B cell (primary cell): ENCODE results near the gene ERCC2. TPM values are rescaled to one million over a fixed set of nuclear protein-coding genes. Genes with fewer than 3 reads are reported as not detected.

ENCODE experiments used
- ATAC-seq: fragments of 200-7000 bp; cut with Tn5 transposase; one replicate; pipeline ENCODE4 v1.10.0; 2021; ENCODE audit warnings: low read depth, mild to moderate bottlenecking, moderate number of reproducible peaks, moderate library complexity
- CTCF ChIA-PET: fragments of 350-600 bp; sonication (Branson Sonifier 250); formaldehyde crosslinking; loops from one replicate; lab custom pipeline; 2021; ENCODE audit warnings: antibody characterized with exemption, inconsistent platforms; lab: Charles Lee
- POLR2A ChIA-PET: fragments of 350-600 bp; sonication (Branson Sonifier 250); formaldehyde crosslinking; loops from one replicate; lab custom pipeline; 2021; ENCODE audit warnings: antibody characterized with exemption; lab: Charles Lee
- DNase-seq: peaks from one replicate; pipeline ENCODE4 v3.0.0; 2013
- H2AFZ ChIP-seq: 2 replicates; pipeline ENCODE4 v1.6.1; 2012; ENCODE audit warnings: mild to moderate bottlenecking, low read depth, low read length; ENCODE audit not compliant: insufficient read depth, poor library complexity, severe bottlenecking
- H3K27ac ChIP-seq, 2 donors: 1 replicate in 1 of 2; 2 replicates in 1 of 2; pipeline ENCODE4 v1.5.1; 2012 to 2013; ENCODE audit warnings: low read length in 2 of 2, mild to moderate bottlenecking in 2 of 2, moderate library complexity in 1 of 2
- H3K27me3 ChIP-seq, 4 experiments: fragments of 200-600 bp in 1 of 4; sonication (generic) in 1 of 4; replicated peaks in 1 of 4; 1 replicate in 2 of 4; 2 replicates in 2 of 4; pipeline versions ENCODE4 v1.6.1 to v1.7.0; 2013 to 2016; ENCODE audit warnings: low read length in 3 of 4, mild to moderate bottlenecking in 2 of 4, mixed read lengths in 1 of 4, moderate library complexity in 1 of 4; ENCODE audit not compliant: insufficient read depth in 4 of 4, control insufficient read depth in 3 of 4; ENCODE audit errors: control extremely low read depth in 1 of 4
- H3K36me3 ChIP-seq, 2 experiments: replicated peaks in 1 of 2; 1 replicate in 1 of 2; 2 replicates in 1 of 2; pipeline versions ENCODE4 v1.6.1 to v1.7.1; 2013; ENCODE audit warnings: low read length in 1 of 2; ENCODE audit not compliant: insufficient read depth in 2 of 2, control insufficient read depth in 1 of 2; ENCODE audit errors: control extremely low read depth in 1 of 2, extremely low read depth in 1 of 2
- H3K4me1 ChIP-seq, 2 donors: fragments of 200-600 bp in 1 of 2; sonication (generic) in 1 of 2; 1 replicate in 1 of 2; 2 replicates in 1 of 2; pipeline versions ENCODE4 v1.5.1 to v1.6.1; 2013 to 2017; ENCODE audit warnings: low read length in 2 of 2; ENCODE audit not compliant: control insufficient read depth in 2 of 2, insufficient read depth in 2 of 2
- H3K4me2 ChIP-seq: replicated peaks from 2 replicates; pipeline ENCODE3; 2012; ENCODE audit warnings: mild to moderate bottlenecking, low read depth, low read length; ENCODE audit not compliant: poor library complexity, severe bottlenecking
- H3K4me3 ChIP-seq, 5 experiments: fragments of 200-600 bp in 1 of 5; sonication (generic) in 1 of 5; 1 replicate in 3 of 5; 2 replicates in 2 of 5; pipeline versions ENCODE4 v1.5.1 to v1.7.0; 2011 to 2016; ENCODE audit warnings: low read length in 4 of 5, mild to moderate bottlenecking in 4 of 5, low read depth in 2 of 5, control low read depth in 1 of 5, moderate library complexity in 1 of 5; ENCODE audit not compliant: insufficient read depth in 1 of 5; ENCODE audit errors: control extremely low read depth in 1 of 5, extremely low read depth in 1 of 5
- H3K79me2 ChIP-seq: fragments of 200-600 bp; sonication (generic); one replicate; pipeline ENCODE4 v1.6.0; 2016; ENCODE audit warnings: low read length; ENCODE audit not compliant: control insufficient read depth, insufficient read depth
- H3K9ac ChIP-seq: fragments of 200-600 bp; sonication (generic); 2 replicates; pipeline ENCODE4 v1.6.1; 2017; ENCODE audit warnings: mild to moderate bottlenecking, low read length, moderate library complexity
- H3K9me3 ChIP-seq, 3 donors: one replicate each; pipeline versions ENCODE4 v1.6.1 to v1.7.1; 2013; ENCODE audit warnings: low read length in 2 of 3; ENCODE audit not compliant: control insufficient read depth in 2 of 3, insufficient read depth in 1 of 3; ENCODE audit errors: control extremely low read depth in 1 of 3
- H4K20me1 ChIP-seq: 2 replicates; pipeline ENCODE4 v1.6.0; 2012; ENCODE audit warnings: mild to moderate bottlenecking, low read length; ENCODE audit not compliant: insufficient read depth, control insufficient read depth, poor library complexity, severe bottlenecking
- H3K27ac Mint-ChIP-seq: one replicate; pipeline ENCODE4 v1.8.0; 2021; ENCODE audit warnings: mixed read lengths
- H3K27me3 Mint-ChIP-seq: one replicate; pipeline ENCODE4 v1.8.0; 2021; ENCODE audit warnings: mixed read lengths
- H3K4me1 Mint-ChIP-seq: one replicate; pipeline ENCODE4 v1.8.0; 2021; ENCODE audit warnings: mixed read lengths
- H3K4me3 Mint-ChIP-seq: one replicate; pipeline ENCODE4 v1.8.0; 2021; ENCODE audit warnings: mixed read lengths
- H3K9me3 Mint-ChIP-seq: one replicate; pipeline ENCODE4 v1.8.0; 2022; ENCODE audit warnings: mixed read lengths; ENCODE audit not compliant: insufficient read depth
- CTCF ChIP-seq: fragments of 200-600 bp; IDR thresholded peaks from one replicate; pipeline ENCODE4 v1.8.0; 2022; ENCODE audit warnings: antibody characterized with exemption, mild to moderate bottlenecking
- EZH2 ChIP-seq: IDR thresholded peaks from 2 replicates; pipeline ENCODE4 v1.6.1; 2012; ENCODE audit warnings: borderline replicate concordance, low read depth, mild to moderate bottlenecking, moderate library complexity, low read length; ENCODE audit not compliant: insufficient read depth, poor library complexity, severe bottlenecking
- WGBS: methylation state at CpG from one replicate; pipeline ENCODE4 v1.1.5; 2013; ENCODE audit warnings: missing lambda C conversion rate; ENCODE audit not compliant: insufficient coverage; 5-methylcytosine and 5-hydroxymethylcytosine counted together
- intact Hi-C: fragments of 100-400 bp; cut with micrococcal nuclease; formaldehyde crosslinking; loops from one replicate; pipeline ENCODE4 v1.10.0; 2022
- polyA plus RNA-seq: library from polyadenylated mRNA; depleted of rRNA; stranded (reverse); fragments of >200 nt; gene quantifications from 2 replicates; pipeline ENCODE4 v1.2.3, GENCODE V29; 2012
- total RNA-seq, 2 donors: library from RNA; stranded (reverse); fragments of 120-200 nt in 1 of 2; gene quantifications; 1 replicate in 1 of 2; 2 replicates in 1 of 2; pipeline versions ENCODE4 v1.2.3 to v1.2.4, GENCODE V29; 2013 to 2022

Gene ERCC2
- total and polyA plus RNA-seq, 2 donors (not counting 1 experiment from before 2014, with no cell fraction given), result 20.8 to 26.5 TPM

DNA sequence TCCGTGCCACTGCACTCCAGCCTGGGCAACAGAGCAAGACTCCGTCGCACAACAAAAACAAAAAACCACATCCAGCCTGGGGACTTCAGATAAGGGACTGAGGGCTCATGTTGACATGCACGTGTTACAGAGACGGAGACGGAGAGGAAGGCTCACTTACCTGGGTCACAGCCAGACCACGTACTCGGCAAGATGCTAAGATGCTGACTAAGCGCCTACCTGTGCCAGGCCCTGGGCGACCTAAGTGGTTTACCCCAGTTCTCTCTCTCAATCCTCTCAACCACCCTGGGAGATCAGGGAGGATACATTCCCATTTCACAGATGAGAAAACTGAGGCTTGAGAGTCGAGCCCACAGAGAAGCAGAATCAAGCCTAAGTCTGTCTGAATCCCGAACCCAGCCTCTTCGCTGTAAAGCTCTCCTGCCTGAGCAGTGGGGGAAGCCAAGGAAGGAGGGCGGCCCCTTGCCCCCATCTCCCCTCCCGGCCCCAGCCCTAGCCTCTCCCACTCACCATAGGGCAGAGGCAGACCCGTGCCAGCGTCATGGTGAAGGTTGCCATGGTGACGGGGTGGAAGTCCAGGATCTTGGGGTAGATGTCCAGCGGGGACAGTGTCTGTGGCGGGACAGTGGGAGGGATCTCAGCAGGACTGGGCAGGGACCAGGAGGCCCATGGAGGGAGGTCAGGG is 13.5 kb downstream of the ERCC2 start:
- no peak overlapping the region for H3K4me3 Mint-ChIP-seq
- H3K9ac ChIP-seq, result no peak overlapping the region
- no peaks in the 10 kb centered on the region for H3K4me1 Mint-ChIP-seq
- no peaks in the 10 kb centered on the region for H3K27me3 ChIP-seq
- no peaks in the 10 kb centered on the region for H3K27me3 Mint-ChIP-seq
- TF ChIP-seq EZH2 (no peak), CTCF (no peak)
- peaks cover 1 to 13% of the 10 kb centered on the region in 2 experiments for H3K36me3 ChIP-seq
- CTCF ChIA-PET, result no interaction called here
- H2AFZ ChIP-seq, result no peak overlapping the region
- intact Hi-C loops, result no loop called here
- no peaks in the 10 kb centered on the region for H3K9me3 ChIP-seq
- no peak overlapping the region for H3K4me3 ChIP-seq
- no peaks in the 10 kb centered on the region for H3K79me2 ChIP-seq
- no peak for ATAC-seq
- no peak overlapping the region for H3K4me2 ChIP-seq
- no peaks in the 10 kb centered on the region for H3K9me3 Mint-ChIP-seq
- no peak for DNase-seq
- no peaks in the 10 kb centered on the region for H4K20me1 ChIP-seq
- no peaks in the 10 kb centered on the region for H3K4me1 ChIP-seq
- POLR2A ChIA-PET, result no interaction called here
- no peak overlapping the region for H3K27ac Mint-ChIP-seq
- WGBS, result 90% methylated on average over 14 of the region's 20 CpGs
- no peak overlapping the region for H3K27ac ChIP-seq

DNA sequence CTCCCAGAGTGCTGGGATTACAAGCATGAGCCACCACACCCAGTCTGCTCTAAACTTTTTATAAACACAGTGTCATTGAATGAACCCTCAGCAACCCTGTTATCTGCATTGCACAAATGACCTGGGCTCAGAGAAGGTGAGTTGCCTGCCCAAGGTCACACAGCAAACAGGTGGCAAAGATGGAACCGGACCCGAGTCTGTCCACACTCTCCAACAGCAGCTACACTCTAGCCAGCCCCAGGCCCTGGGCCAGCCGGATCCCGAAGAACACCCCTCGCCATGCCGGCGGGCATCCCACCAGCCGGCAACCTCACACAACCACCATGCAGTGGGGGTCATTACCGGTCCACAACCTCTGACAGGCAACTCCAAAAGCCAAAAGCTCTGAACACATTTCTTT is 14.5 kb downstream of the ERCC2 start:
- H3K27ac ChIP-seq, result no peak overlapping the region
- Mint-ChIP-seq H3K4me3 (no peak overlapping the region), H3K27me3 (no peaks in the 10 kb centered on the region), H3K27ac (no peak overlapping the region), H3K4me1 (no peaks in the 10 kb centered on the region), H3K9me3 (no peaks in the 10 kb centered on the region)
- H3K9me3 ChIP-seq, result no peaks in the 10 kb centered on the region
- DNase-seq (no peak), ATAC-seq (no peak)
- WGBS, result over 99% methylated on average over 9 of the region's 9 CpGs
- no peak overlapping the region for H3K4me3 ChIP-seq
- H2AFZ ChIP-seq, result no peak overlapping the region
- peaks cover 1 to 5% of the 10 kb centered on the region in 2 experiments for H3K36me3 ChIP-seq
- no peak overlapping the region for H3K4me2 ChIP-seq
- intact Hi-C loops, result no loop called here
- H3K9ac ChIP-seq, result no peak overlapping the region
- H4K20me1 ChIP-seq, result no peaks in the 10 kb centered on the region
- no peaks in the 10 kb centered on the region for H3K4me1 ChIP-seq
- ChIA-PET POLR2A (no interaction called here), CTCF (no interaction called here)
- no peaks in the 10 kb centered on the region for H3K79me2 ChIP-seq
- no peaks in the 10 kb centered on the region for H3K27me3 ChIP-seq
- no peak for TF ChIP-seq EZH2
- TF ChIP-seq CTCF, result no peak
